ENCODE results near the gene GADD45GIP1. TPM values are rescaled to one million over a fixed set of nuclear protein-coding genes. Genes with fewer than 3 reads are reported as not detected.

GADD45GIP1 gene
- total RNA-seq, 1 donor: 15.2 TPM

DNA sequence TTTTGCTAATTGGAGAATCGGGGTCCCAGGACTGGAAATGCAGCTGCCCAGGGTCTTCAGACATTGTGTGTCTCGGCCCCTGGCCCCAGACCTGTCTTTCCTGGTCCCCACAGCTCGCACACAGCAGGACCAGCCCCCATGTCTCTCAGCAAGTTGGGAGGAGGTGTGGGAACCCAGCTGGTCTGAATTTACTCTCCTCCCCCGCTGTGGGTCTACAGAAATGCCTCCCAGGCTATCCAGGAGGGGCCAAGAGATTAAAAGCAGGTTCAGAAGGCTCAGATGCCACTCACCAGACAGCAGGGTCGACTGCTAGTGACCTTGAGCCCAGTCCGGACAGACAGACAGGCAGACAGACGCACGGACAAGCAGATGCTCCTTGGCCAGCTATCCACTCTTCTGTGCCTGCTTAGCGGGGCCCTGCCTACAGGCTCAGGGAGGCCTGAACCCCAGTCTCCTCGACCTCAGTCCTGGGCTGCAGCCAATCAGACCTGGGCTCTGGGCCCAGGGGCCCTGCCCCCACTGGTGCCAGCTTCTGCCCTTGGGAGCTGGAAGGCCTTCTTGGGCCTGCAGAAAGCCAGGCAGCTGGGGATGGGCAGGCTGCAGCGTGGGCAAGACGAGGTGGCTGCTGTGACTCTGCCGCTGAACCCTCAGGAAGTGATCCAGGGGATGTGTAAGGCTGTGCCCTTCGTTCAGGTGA is 12.4 kb upstream of the GADD45GIP1 start, which contains the start of gene DAND5:
Gene DAND5, plus strand, starts transcription at position 285 of the 697 bp plus-strand sequence. Its CDS starts 85 bp downstream, at position 370.
- Histone ChIP-seq H3K36me3 (ENCODE audit: insufficient read depth, low read length) (no peaks in the 10 kb centered on the region), H3K4me2 (ENCODE audit: insufficient read depth, low read length) (no peak within 1 kb of the TSS), H2AFZ (ENCODE audit: low read length) (peak within 1 kb of the TSS; percentile 72), H4K20me1 (ENCODE audit: insufficient read depth, low read length) (no peaks in the 10 kb centered on the region), H3K9me3 (ENCODE audit: low read depth, low read length) (no peaks in the 10 kb centered on the region), H3K27ac (ENCODE audit: low read depth, low read length) (no peak within 1 kb of the TSS), H3K4me1 (ENCODE audit: insufficient read depth, low read length) (peaks cover 15% of the 10 kb centered on the region), H3K79me2 (ENCODE audit: insufficient read depth, low read length) (no peaks in the 10 kb centered on the region), H3K27me3 (ENCODE audit: insufficient read depth, low read length) (no peaks in the 10 kb centered on the region), H3K4me3 (ENCODE audit: insufficient read depth, low read length) (no peak within 1 kb of the TSS)
- TF ChIP-seq, protein P1, sequence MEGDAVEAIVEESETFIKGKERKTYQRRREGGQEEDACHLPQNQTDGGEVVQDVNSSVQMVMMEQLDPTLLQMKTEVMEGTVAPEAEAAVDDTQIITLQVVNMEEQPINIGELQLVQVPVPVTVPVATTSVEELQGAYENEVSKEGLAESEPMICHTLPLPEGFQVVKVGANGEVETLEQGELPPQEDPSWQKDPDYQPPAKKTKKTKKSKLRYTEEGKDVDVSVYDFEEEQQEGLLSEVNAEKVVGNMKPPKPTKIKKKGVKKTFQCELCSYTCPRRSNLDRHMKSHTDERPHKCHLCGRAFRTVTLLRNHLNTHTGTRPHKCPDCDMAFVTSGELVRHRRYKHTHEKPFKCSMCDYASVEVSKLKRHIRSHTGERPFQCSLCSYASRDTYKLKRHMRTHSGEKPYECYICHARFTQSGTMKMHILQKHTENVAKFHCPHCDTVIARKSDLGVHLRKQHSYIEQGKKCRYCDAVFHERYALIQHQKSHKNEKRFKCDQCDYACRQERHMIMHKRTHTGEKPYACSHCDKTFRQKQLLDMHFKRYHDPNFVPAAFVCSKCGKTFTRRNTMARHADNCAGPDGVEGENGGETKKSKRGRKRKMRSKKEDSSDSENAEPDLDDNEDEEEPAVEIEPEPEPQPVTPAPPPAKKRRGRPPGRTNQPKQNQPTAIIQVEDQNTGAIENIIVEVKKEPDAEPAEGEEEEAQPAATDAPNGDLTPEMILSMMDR (IDR thresholded peaks at IDR 0.05; ENCODE audit: extremely low read depth, low read depth, low read length): no peak
- peak; percentile 83 for DNase-seq (ENCODE audit: insufficient read length, low spot score, missing footprints)

DNA sequence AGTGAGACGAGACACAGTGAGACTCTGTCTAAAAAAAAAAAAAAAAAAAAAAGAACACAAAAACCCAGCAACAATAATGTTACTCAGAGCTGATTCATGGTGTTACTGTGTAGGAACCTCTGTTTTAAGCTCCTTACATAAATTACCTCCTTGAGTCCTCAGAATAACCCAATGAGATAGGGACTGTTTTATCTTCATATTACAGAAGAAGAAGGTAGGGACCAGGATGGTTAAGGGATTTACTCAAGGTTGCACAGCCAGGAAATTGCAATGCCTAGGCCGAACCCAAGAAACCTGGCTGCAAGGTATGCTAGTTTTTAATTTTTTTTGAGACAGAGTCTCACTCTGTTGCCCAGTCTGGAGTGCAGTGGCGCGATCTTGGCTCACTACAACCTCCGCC is 10.9 kb upstream of the GADD45GIP1 start:
- Histone ChIP-seq H3K27ac (ENCODE audit: low read depth, low read length) (no peak overlapping the region), H4K20me1 (ENCODE audit: insufficient read depth, low read length) (no peaks in the 10 kb centered on the region), H3K36me3 (ENCODE audit: insufficient read depth, low read length) (no peaks in the 10 kb centered on the region), H3K27me3 (ENCODE audit: insufficient read depth, low read length) (no peaks in the 10 kb centered on the region), H3K4me2 (ENCODE audit: insufficient read depth, low read length) (no peak overlapping the region), H3K4me3 (ENCODE audit: insufficient read depth, low read length) (no peak overlapping the region), H3K9me3 (ENCODE audit: low read depth, low read length) (no peaks in the 10 kb centered on the region), H2AFZ (ENCODE audit: low read length) (no peak overlapping the region), H3K4me1 (ENCODE audit: insufficient read depth, low read length) (peaks cover 15% of the 10 kb centered on the region), H3K79me2 (ENCODE audit: insufficient read depth, low read length) (no peaks in the 10 kb centered on the region)
- DNase-seq (ENCODE audit: insufficient read length, low spot score, missing footprints): peak; percentile 89
- TF ChIP-seq, protein P1 (IDR thresholded peaks at IDR 0.05; ENCODE audit: extremely low read depth, low read depth, low read length): no peak

DNA sequence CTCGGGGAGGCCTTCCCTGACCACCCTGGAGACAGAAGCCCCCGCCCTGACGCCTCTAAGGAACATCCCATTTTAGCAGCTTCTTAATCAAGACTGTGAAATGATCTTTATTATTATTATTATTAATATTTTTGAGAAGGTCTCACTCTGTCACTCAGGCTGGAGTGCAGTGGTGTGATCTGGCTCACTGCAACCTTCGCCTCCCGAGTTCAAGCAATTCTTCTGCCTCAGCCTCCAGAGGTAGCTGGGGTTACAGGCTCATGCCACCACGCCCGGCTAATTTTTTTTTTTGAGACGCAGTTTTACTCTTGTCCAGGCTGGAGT is 8.8 kb upstream of the GADD45GIP1 start:
- H3K4me1 ChIP-seq (ENCODE audit: insufficient read depth, low read length): peaks cover 15% of the 10 kb centered on the region
- no peaks in the 10 kb centered on the region for H4K20me1 ChIP-seq (ENCODE audit: insufficient read depth, low read length)
- no peak for DNase-seq (ENCODE audit: insufficient read length, low spot score, missing footprints)
- no peaks in the 10 kb centered on the region for H3K27me3 ChIP-seq (ENCODE audit: insufficient read depth, low read length)
- H3K79me2 ChIP-seq (ENCODE audit: insufficient read depth, low read length): no peaks in the 10 kb centered on the region
- peak overlapping the region; percentile 100 for H2AFZ ChIP-seq (ENCODE audit: low read length)
- TF ChIP-seq, protein P1 (IDR thresholded peaks at IDR 0.05; ENCODE audit: extremely low read depth, low read depth, low read length): no peak
- H3K4me2 ChIP-seq (ENCODE audit: insufficient read depth, low read length): peak overlapping the region; percentile 99
- peak overlapping the region; percentile 65 for H3K27ac ChIP-seq (ENCODE audit: low read depth, low read length)
- peak overlapping the region; percentile 78 for H3K4me3 ChIP-seq (ENCODE audit: insufficient read depth, low read length)
- no peaks in the 10 kb centered on the region for H3K36me3 ChIP-seq (ENCODE audit: insufficient read depth, low read length)
- no peaks in the 10 kb centered on the region for H3K9me3 ChIP-seq (ENCODE audit: low read depth, low read length)

DNA sequence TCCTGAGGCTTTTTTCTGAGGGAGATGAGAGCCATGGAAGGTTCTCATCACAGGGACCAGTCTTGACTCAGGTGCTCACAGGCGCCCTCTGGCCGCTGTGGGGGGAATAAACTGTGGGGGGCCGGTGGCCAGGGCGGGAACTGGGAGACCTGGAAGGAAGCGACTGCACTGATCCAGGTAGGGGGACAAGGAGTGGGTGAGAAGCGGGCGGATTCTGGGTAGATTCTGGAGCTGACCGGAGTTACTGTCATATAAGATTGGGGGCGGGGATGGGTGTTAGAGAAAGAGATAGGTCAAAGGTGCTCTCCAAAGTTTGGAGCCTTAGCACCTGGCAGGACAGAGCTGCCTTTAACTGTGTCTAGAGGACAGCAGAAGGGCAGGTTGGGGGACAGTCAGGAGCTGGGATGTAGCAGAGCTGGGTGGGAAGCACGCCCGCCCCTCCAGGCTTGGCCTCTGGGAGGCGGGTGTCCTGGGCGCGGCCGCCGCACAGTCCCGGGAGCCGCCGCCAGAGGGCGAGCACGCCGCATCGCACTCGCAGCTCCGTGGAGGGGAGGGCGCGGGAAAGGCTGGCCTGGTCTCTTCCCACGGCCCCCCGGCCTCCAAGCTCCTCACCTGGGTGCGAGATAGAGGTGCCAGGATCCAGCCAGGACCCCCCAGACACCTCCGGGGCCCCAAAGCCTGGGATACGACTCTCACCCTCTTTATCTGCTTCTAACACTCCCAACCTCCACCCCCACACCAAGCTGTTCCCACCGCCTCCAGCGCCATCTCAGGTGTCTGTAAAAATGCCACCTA is 8.2 kb upstream of the GADD45GIP1 start:
- Histone ChIP-seq H3K4me2 (ENCODE audit: insufficient read depth, low read length) (peak overlapping the region; percentile 99), H3K4me1 (ENCODE audit: insufficient read depth, low read length) (peaks cover 15% of the 10 kb centered on the region), H2AFZ (ENCODE audit: low read length) (peak overlapping the region; percentile 100), H3K36me3 (ENCODE audit: insufficient read depth, low read length) (no peaks in the 10 kb centered on the region), H4K20me1 (ENCODE audit: insufficient read depth, low read length) (no peaks in the 10 kb centered on the region), H3K27me3 (ENCODE audit: insufficient read depth, low read length) (no peaks in the 10 kb centered on the region), H3K4me3 (ENCODE audit: insufficient read depth, low read length) (peak overlapping the region; percentile 78), H3K9me3 (ENCODE audit: low read depth, low read length) (no peaks in the 10 kb centered on the region), H3K27ac (ENCODE audit: low read depth, low read length) (peak overlapping the region; percentile 65), H3K79me2 (ENCODE audit: insufficient read depth, low read length) (no peaks in the 10 kb centered on the region)
- TF ChIP-seq, protein P1 (IDR thresholded peaks at IDR 0.05; ENCODE audit: extremely low read depth, low read depth, low read length): peak; percentile 61
- peak; percentile 96 for DNase-seq (ENCODE audit: insufficient read length, low spot score, missing footprints)

Data from osteoblast (primary cell).